Uterus (tissue), 2 donors: ENCODE results near the gene DAB2IP.

ENCODE experiments used
- CTCF ChIP-seq, 4 experiments: fragments of 200-600 bp in 2 of 4; fragments of 450-650 bp in 2 of 4; sonication (generic) in 2 of 4; IDR thresholded peaks; one replicate each; pipeline ENCODE4 v1.5.1; 2016 to 2019; ENCODE audit warnings: antibody characterized with exemption in 4 of 4, mild to moderate bottlenecking in 2 of 4, moderate library complexity in 1 of 4
- POLR2A ChIP-seq, 2 donors: fragments of 450-650 bp; IDR thresholded peaks; one replicate each; pipeline ENCODE4 v1.6.1; 2016; ENCODE audit warnings: antibody characterized with exemption in 2 of 2, mild to moderate bottlenecking in 1 of 2, moderate library complexity in 1 of 2

- TF ChIP-seq POLR2A (IDR thresholded peaks at IDR 0.05) = no peak
- no peak for TF ChIP-seq CTCF (IDR thresholded peaks at IDR 0.05)
Observed at GRCh38 chr9:121776739-121777637, 125.6 kb downstream of the DAB2IP start.
